Keratinocyte (primary cell): ENCODE measurements around the gene SLC25A25.

Experiments used
- CTCF ChIP-seq, 3 experiments: IDR thresholded peaks in 1 of 3; conservative IDR thresholded peaks in 1 of 3; optimal IDR thresholded peaks in 1 of 3; 2 replicates in 2 of 3; 3 replicates in 1 of 3; pipeline versions ENCODE3 to v1.5.1; 2011; ENCODE audit warnings: low read length in 3 of 3, mild to moderate bottlenecking in 3 of 3, moderate library complexity in 2 of 3, control low read depth in 1 of 3, inconsistent platforms in 1 of 3; ENCODE audit not compliant: insufficient read depth in 2 of 3; ENCODE audit errors: extremely low read depth in 1 of 3
- EZH2 ChIP-seq: IDR thresholded peaks from one replicate; pipeline ENCODE4 v1.6.1; 2012; ENCODE audit warnings: inconsistent platforms, mild to moderate bottlenecking, low read length, moderate library complexity

DNA sequence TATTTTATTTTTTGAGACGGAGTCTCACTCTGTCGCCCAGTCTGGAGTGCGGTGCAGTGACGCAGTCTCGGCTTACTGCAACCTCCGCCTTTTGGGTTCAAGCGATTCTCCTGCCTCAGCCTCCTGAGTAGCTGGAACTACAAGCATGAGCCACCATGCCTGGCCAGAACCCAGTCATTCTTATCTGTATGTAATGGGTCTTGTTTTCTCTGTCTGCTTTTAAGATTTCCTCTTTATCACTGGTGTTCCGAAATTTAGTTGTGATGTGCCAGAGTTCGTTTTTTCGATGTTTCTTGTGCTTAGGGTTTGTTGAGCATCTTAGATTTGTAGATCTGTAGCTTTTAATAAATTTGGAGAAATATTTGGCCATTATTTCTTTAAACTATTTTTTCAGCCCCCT, 19.2 kb downstream of the SLC25A25 start:
- TF ChIP-seq CTCF (optimal IDR thresholded peaks at IDR 0.05 in 1 of 3, IDR thresholded peaks at IDR 0.05 in 1 of 3, conservative IDR thresholded peaks at IDR 0.05 in 1 of 3; ENCODE audit: extremely low read depth in 1 of 3, insufficient read depth in 2 of 3, low read length in 3 of 3) = no peak
- no peak for TF ChIP-seq EZH2
